Measurements from ENCODE around the gene CAMLG.
"Not testable (repeated sequence)": the region's sequence is repeated elsewhere in the genome, so short reads cannot be mapped to it uniquely, and the experiment has no call there.

CAMLG gene

DNA sequence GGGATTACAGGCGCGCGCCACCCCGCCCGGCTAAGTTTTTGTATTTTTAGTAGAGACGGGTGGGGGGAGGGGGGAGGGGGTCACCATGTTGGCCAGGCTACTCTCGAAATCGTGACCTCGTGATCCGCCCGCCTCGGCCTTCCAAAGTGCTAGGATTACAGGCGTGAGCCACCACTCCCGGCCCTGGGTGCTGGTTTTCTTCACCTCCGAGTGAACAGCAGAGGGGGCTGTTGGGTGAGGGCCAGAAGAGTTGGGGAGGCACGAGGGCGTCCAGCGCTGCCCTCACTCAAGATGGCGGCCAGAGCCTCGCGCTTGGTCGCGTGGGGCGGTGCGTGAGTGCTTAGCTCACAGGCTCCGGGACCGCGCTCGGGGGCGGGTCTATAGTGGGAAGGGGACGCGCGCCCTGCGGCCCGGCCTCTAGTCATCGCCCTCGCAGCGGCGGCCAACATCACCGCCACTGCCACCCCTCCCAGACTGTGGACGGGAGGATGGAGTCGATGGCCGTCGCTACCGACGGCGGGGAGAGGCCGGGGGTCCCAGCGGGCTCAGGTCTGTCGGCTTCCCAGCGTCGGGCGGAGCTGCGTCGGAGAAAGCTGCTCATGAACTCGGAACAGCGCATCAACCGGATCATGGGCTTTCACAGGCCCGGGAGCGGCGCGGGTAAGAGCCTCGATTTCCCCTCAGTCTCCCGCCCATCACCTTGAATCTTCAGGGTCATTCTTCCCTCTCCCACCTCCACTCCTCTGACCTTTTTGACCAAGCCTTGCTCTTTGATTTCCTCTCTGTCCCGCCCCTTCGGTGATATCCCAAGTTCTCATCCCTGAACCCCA, at the start of gene CAMLG:
Gene CAMLG (plus strand): TSS at position 416 of the 830 bp plus-strand sequence. CDS start 73 bp downstream, at position 489.
- peak; percentile 98 for DNase-seq

DNA sequence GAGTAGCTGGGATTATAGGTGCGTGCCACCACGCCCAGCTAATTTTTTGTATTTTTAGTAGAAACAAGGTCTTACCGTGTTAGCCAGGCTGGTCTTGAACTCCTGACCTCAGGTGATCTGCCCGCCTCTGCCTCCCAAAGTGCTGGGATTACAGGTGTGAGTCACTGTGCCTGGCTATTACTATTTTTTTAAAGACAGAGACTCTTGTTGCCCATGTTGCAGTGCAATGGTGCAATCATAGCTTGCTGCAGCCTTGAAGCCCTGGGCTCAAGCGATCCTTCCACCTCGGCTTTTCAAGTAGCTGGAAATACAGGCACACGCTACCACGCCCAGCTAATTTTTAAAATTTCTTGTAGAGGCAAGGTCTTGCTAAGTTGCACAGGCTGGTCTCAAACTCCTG, 48.2 kb upstream of the CAMLG start:
- not testable (repeated sequence) for DNase-seq

DNA sequence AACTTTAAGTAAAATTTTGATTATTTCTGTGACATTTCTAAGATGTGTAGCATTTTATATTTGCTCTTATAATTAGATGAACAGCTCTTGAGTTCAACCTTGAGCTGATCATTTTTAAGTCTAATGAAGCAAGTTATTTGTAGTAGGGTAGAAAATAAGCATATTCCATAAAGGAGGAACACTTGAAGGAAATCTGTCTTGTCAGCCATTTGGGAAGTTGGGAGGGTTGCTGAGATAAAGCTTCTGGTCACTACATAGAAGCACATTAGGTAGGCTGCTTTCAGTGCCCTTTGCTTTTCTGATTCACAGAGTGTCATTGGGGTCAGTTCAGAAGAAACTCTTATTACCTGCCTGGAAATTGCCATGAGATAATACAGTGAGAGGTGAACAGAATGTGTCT, 45.6 kb upstream of the CAMLG start:
- DNase-seq: no peak

DNA sequence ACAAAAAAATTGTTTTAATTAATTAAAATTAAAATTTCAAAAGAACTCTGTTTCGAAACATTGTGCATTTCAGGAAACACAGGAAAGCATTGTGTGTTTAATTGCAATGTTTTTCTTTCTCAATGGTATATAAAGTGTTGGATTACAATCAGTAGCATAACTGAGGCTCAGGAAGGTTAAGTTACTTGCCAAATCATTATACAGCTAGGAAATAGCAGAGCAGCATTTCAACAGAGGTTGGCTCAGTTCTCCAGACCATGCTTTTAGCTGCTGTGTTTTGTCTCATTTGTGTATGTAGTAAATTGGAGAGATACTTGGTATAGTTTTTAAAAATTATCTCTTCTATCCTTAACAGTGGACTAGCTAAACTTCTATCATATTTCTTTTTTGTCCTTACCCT, 30.0 kb upstream of the CAMLG start:
- no peak for DNase-seq

DNA sequence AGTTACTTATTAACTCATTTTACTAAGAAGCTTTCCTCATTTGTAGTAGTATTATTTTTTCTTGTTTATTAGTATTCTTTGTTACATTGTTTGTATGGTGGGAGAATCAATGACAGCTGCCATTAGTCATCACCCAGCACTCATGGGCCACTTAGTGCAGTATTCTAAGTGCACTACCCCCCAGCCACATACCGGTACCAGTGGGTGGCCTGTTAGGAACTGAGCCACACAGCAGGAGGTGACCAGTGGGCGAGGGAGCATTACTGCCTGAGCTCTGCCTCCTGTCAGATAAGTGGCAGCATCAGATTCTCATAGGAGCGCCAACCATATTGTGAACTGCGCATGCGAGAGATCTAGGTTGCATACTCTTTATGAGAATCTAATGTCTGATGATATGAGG, 24.2 kb upstream of the CAMLG start:
- DNase-seq: no peak

DNA sequence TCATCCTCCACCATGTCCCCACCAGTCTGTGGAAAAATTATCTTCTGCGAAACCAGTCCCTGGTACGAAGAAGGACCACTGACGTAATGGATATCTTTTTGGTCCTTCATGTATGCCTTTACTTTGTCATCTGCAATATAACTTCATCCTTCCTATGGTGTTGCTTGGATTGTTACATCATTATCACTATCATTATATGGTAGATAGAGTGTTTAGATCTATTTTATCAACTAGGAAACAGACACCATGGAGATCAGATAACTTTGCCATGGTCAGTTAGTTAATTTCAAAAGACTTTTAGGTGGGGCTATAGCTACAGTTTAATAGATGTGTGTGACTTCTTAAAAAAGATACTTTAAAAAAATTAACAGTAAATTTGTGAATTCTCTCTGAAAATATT, 23.8 kb upstream of the CAMLG start:
- DNase-seq: no peak

DNA sequence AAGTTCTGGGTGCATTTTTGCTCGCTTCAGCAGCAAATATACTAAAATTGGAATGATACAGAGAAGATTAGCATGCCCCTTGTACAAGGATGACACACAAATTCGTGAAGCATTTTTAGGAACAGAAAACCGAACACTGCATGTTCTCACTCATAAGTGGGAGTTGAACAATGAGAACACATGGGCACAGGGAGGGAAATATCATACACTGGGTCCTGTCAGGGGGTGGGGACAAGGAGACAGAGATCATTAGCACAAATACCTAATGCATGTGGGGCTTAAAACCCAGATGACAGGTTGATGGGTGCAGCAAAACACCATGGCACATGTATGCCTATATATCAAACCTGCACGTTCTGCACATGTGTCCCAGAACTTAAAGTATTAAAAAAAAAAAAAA, 22.9 kb upstream of the CAMLG start:
- not testable (repeated sequence) for DNase-seq

DNA sequence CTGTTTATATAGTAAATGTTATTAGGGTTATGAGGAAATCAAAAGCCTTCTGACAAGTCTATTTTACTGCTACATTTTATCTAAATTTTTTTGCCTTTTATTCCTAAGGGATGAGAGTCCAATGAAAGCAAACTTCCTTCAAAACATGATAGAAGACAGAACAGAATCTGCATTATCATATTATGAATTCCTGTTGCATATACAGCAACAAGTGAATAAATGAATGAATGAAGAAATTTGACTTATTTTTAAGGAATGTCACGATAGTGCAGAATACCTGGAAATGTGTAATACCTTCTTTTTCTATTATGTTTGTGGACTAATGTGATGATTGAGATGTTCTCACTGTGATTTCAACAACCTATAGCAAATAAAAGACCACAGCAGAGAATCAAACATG, 13.5 kb upstream of the CAMLG start:
- DNase-seq: no peak

DNA sequence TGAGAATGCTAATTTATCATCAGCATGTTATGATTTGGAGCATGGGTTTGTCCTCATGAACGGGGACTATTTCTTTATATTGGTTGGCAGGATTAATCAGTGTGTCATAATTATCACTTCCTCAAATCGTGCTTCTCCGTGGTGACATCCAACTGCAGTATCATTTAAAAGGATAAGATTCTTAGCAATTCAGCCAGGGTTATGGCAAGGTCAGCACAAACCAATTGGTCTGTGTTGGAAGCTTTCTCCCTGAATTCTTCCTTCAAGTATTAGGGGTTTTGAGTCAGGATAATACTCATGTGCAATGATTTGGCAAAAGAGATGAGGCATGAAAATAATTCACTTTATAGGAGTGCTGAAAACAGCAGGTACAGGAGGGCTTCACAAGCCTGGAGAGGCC, 5.5 kb upstream of the CAMLG start:
- no peak for DNase-seq

DNA sequence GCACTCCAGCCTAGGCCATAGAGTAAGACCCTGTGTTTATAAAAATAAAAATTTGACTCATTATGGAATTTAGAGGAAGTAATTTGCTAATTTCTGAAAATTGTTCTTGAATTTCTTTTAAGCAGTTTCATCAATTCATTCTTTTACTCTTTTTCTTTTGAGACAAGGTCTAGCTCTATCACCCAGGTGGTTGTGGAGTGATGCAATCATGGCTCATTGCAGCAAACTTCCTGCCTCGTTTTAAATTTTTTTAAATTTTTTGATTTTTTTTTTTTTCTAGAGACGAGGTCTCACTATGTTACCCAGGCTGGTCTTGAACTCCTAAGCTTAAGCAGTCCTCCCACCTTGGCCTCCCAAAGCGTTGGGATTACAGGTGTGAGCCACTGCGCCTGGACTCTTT, 3.1 kb upstream of the CAMLG start:
- DNase-seq: no peak

DNA sequence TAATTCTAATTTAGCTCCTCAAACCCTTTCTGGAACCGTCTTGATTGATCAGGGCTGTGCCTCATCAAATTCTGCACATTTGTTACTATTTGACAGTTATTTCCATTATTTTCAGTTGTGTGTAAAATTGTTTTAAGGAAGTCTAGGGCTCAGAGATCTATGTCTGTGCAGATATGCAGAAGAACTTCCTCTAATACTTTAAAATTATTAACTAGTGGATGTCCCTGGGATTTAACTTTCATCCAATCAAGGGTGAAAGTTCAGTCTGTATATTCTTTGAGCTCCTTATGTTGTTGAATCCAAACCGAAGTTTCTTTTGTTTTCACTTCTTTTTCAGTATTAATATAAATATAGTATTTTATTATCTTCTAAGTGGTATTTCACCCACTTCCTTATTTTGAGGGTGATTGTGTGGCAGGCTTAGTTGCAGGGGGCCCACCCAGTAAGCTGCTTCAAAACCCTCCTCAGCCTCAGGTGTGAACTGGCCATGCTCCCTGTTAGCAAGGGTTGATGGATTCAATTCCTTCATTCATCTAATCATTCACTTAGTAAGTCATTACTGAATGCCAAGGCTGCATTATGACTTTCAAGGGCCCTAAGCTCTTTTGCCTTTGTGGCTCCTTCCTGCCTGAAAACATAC, 2.1 kb upstream of the CAMLG start:
- no peak for DNase-seq

DNA sequence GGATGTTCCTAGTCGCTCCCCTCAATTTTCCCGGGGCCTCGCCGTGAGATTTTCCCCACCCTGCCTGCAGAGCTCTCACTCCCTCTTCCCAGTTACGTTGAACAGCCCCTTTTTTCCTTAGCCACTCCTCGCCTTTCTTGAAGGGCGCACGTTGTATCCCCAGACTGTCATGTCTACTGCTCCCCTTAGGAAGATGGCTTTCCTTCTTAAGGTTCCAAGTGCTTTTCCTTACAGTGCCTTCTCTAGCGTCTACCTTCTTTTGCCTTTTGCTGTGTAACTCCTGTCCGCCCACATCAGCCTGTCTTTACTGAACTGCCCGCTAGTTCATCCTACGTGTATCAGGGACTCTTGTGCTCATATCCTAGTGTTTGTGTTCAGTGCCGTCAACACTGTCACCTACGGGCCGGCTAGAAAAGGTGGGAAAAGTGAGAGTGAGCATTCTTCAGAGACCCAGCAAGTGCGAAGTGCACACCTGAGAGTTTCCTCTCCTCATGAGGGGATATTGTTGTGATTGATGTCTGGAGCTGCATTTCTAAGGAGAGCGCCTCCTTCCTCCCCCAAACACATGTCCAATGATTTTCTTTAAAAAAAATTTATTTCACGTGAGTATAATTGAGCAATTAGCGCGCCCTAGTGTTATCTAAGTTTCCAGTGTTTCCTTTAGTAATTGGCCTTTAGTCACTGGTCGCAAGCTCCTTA, 764 bp downstream of the CAMLG start:
- DNase-seq: peak; percentile 51

DNA sequence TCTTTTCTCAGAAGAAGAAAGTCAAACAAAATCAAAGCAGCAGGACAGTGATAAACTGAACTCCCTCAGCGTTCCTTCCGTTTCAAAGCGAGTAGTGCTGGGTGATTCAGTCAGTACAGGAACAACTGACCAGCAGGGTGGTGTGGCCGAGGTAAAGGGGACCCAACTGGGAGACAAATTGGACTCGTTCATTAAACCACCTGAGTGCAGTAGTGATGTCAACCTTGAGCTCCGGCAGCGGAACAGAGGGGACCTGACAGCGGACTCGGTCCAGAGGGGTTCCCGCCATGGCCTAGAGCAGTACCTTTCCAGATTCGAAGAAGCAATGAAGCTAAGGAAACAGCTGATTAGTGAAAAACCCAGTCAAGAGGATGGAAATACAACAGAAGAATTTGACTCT, 2.7 kb downstream of the CAMLG start:
- DNase-seq: no peak

DNA sequence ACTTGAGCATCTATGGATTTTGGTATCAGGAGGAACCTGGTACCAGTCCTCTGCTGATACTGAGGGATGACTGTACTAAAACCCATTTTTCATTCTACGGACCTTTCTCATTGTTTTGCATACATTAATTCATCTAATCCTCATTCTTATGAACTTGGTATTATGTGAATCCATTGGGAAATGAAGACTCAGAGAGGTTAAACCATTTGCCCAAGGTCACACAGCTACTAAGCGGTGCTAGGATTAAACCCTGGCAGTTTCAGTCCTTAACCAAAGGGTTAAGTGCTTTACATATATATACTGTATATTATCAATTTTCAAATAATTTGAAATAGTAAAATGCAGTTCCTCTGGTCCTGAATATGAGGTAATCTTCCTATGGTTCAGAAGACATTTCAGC, 3.8 kb downstream of the CAMLG start:
- DNase-seq: no peak

DNA sequence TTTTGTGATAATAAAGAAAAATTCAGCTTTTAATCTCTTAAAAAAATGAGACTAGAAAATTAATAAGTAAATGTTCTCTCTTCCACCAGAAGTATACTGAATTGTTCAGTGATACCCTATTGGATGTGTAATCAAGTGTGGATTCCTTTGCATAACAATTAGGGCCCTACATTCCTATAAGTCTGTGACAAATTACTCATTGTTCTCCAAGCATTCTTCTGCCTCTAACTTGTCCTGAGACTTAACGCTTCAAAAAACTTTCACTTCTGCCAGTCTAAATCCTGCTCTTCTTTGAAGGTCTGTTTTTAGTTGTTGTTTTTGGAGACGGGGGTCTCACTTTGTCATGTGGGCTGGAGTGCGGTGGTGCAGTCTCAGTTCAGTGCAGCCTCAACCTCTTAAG, 11.1 kb downstream of the CAMLG start:
- no peak for DNase-seq

DNA sequence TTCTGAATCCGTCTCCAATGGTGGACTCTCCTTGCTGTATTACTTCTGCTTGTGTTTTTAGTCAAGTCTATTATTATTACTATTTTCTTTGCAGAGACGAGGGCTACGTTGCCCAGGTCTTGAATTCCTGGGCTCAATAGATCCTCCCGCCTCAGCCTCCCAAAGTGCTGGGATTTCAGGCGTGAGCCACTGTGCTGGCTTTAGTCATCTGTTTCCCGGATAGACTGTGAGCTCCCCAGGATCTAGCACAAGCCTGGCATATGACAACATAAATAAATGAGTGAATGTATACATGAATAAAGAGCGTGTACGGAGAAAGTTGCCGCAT, 19.8 kb downstream of the CAMLG start:
- DNase-seq: no peak

DNA sequence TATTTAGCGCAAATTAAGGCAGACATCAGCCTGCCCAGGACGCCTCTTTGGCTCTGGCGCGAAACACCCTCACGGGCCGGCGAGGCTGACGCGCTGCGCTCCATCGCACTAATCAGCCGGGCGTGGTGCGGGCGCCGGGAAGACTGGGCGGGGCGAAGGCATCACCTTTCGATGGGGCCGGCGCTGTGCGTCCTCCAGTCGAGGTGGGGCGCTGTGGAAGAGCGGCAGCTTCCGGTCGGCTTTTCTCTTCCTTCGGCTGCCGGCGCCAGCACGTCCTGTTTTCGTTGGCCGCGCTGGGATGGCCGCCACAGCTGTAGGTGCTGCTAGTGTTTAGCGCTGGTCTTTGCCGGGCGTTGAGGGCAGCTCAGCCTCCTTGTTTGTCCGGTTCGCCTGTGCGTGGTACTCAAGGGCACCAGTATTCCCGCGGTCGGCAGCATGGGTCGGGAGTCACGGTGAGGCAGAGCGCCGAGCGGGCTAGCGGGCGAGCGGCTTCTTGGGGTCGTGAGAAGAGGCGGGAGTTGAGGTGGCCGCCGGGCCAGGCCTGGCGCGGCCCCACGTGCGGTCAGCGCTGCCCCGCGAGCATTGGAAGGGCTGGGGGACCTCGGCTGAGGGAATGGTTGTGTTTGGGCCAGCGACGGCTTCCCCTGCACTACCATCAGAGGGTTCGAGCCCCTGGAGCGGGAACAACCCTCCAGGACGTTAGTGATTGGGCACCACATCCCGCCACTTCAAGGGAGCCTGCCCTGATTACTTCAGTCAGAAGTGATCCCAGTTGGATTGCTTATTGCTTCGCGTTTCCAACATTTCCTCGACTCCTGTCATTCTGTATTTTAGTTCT, 20.4 kb downstream of the CAMLG start, which contains the start of gene DDX46:
Gene DDX46 (plus strand): TSS at position 276 of the 838 bp plus-strand sequence. CDS start 160 bp downstream, at position 436.
- DNase-seq: peak; percentile 96

DNA sequence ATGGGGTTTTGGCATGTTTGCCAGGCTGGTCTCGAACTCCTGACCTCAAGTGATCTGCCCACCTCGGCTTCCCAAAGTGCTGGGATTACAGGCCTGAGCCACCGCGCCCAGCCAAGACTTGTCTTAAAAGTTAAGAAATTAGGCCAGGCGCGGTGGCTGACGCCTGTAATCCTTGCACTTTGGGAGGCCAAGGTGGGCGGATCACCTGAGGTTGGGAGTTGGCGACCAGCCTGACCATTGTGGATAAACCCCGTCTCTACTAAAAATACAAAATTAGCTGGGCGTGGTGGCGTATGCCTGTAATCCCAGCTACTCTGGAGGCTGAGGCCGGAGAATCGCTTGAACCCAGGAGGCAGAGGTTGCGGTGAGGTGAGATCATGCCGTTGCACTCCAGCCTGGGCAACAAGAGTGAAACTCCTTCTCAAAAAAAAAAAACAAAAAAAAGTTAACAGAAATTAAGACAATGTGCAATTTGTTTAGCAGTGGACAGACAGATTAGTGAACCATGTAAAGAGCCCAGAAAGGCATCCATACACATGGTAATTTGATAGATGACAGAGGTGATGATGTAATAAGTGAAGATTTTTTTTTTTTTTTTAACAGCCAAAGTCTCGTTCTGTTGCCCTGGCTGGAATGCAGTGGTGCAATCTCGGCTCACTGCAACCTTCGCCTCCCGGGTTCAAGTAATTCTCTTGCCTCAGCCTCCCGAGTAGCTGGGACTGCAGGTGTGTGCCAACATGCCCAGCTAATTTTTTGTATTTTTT, 29.4 kb downstream of the CAMLG start:
- not testable (repeated sequence) for DNase-seq

DNA sequence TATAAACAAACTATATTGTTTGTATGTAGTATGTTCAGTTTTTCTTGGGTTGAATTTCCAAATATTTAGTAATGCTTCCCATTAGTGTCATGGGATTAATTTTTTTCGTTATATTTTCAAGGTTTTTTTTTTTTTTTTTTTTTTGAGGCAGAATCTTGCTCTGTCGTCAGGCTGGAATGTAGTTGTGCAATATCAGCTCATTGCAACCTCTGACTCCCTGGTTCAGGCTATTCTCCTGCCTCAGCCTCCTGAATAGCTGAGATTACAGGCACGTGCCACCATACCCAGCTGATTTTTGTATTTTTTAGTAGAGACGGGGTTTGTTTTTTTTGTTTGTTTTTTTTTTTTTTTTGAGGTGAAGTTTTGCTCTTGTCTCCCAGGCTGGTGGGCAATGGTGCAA, 30.9 kb downstream of the CAMLG start:
- no peak for DNase-seq

DNA sequence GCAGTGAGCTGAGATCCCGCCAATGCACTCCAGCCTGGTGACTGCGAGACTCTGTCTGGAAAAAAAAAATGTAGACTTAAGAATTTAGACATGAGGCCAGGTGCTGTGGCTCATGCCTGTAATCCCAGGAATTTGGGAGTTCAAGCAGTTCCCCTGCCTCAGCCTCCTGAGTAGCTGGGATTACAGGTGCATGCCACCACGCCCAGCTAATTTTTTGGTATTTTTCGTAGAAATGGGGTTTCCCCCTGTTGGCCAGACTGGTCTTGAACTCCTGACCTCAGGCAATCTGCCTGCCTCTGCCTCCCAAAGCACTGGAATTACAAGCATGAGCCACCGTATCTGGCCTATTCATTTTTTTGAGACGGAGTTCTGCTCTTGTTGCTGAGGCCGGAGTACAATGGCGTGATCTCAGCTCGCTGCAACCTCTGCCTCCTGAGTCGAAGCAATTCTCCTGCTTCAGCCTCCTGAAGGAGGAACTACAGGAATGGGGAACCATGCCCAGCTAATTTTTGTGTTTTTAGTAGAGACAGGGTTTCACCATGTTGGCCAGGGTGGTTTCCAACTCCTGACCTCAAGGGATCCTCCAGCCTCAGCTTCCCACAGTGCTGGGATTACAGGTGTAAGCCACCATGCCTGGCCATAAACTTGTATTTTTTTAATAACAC, 34.2 kb downstream of the CAMLG start:
- DNase-seq: no peak

DNA sequence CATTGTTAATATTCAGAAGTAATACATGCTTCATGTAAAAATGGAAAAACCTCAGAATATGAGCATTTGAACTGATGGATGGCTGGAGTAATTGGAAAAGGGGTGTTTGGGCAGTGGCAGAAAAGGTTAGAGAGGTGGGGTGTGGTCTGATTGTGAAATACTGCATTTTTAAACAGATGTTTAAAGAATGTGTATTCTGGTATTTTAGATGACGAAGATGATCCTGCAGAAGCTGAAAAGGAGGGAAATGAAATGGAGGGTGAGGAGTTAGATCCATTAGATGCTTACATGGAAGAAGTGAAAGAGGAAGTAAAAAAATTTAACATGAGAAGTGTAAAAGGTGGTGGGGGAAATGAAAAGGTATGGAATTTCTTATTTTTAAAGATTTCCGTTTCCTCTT, 39.0 kb downstream of the CAMLG start:
- DNase-seq: no peak

Data from NCI-H82 (cell line).